ENCODE data around the gene CIRBP. TPM values are rescaled to one million over a fixed set of nuclear protein-coding genes. Genes with fewer than 3 reads are reported as not detected.

The CIRBP gene
- total and polyA plus RNA-seq, 7 donors, result 129 to 1,004 (median 602) TPM

- intact Hi-C loops (cut with DNase I), result no loop called here
- Histone ChIP-seq H3K4me1 (peaks cover 0 to 14% (median 11%) of the 10 kb centered on the region in 4 donors), H3K4me3 (no peak overlapping the region), H3K36me3 (no peaks in the 10 kb centered on the region), H3K27ac (no peak overlapping the region), H3K9me3 (no peaks in the 10 kb centered on the region), H3K27me3 (peaks cover 0 to 28% (median 26%) of the 10 kb centered on the region in 3 donors)
- WGBS, 2 donors, result 88 to 90% methylated on average over 16 of the region's 16 CpGs
- DNase-seq, result no peak
- TF ChIP-seq POLR2A (IDR thresholded peaks at IDR 0.05) (no peak), CTCF (IDR thresholded peaks at IDR 0.05) (no peak), POLR2AphosphoS5 (IDR thresholded peaks at IDR 0.05) (no peak), EP300 (IDR thresholded peaks at IDR 0.05) (no peak)
Observed at GRCh38 chr19:1322198-1322981, 53.3 kb downstream of the CIRBP start.

GRCh38 chr19:1324249-1324805, 55.2 kb downstream of the CIRBP start:
- intact Hi-C loops (cut with DNase I), result no loop called here
- TF ChIP-seq POLR2AphosphoS5 (IDR thresholded peaks at IDR 0.05) (no peak), CTCF (IDR thresholded peaks at IDR 0.05) (no peak), EP300 (IDR thresholded peaks at IDR 0.05) (no peak), POLR2A (IDR thresholded peaks at IDR 0.05) (no peak)
- WGBS, 2 donors, result 65 to 81% methylated on average over 12 of the region's 12 CpGs
- peak overlapping the region; percentile 10 to 51 (median 36) for H3K4me3 ChIP-seq
- no peaks in the 10 kb centered on the region for H3K36me3 ChIP-seq
- DNase-seq, result no peak
- no peaks in the 10 kb centered on the region for H3K9me3 ChIP-seq
- H3K4me1 ChIP-seq, result peaks cover 0 to 14% (median 11%) of the 10 kb centered on the region in 4 donors
- peaks cover 0 to 23% (median 13%) of the 10 kb centered on the region in 3 donors for H3K27me3 ChIP-seq
- peak overlapping the region in 1 of 4 donors; percentile 51 for H3K27ac ChIP-seq

Other genes with a start within 250 kb of the CIRBP start
- 100 to 1,000 TPM in 2 of 4 donors, 10 to 100 TPM in 2; 85.6 to 174 (median 126) TPM for gene TMEM259, start 248.2 kb upstream of the CIRBP start, total RNA-seq
- 100 to 1,000 TPM in 1 of 3 donors, 10 to 100 TPM in 2; 19.2 to 232 (median 25.9) TPM for gene TMEM259, start 248.2 kb upstream of the CIRBP start, polyA plus RNA-seq
- not detected for gene RNU6-2, start 247.8 kb upstream of the CIRBP start, total RNA-seq
- not detected for gene RNU6-2, start 247.8 kb upstream of the CIRBP start, polyA plus RNA-seq
- gene CNN2, start 242.7 kb upstream of the CIRBP start, total RNA-seq, result 10 to 100 TPM; 25.5 to 59.0 (median 36.3) TPM
- 100 to 1,000 TPM in 1 of 3 donors, 10 to 100 TPM in 2; 48.0 to 115 (median 53.9) TPM for gene CNN2, start 242.7 kb upstream of the CIRBP start, polyA plus RNA-seq
- gene ABCA7, start 229.2 kb upstream of the CIRBP start, total RNA-seq, result 10 to 100 TPM in 2 of 4 donors, 1 to 10 TPM in 2; 3.8 to 20.5 (median 10.9) TPM
- 10 to 100 TPM in 1 of 3 donors, 1 to 10 TPM in 2; 1.8 to 25.1 (median 9.9) TPM for gene ABCA7, start 229.2 kb upstream of the CIRBP start, polyA plus RNA-seq
- gene ARHGAP45, start 202.2 kb upstream of the CIRBP start, total RNA-seq, result 10 to 100 TPM; 12.8 to 21.6 (median 18.2) TPM
- gene ARHGAP45, start 202.2 kb upstream of the CIRBP start, polyA plus RNA-seq, result 100 to 1,000 TPM in 1 of 3 donors, 10 to 100 TPM in 2; 38.6 to 103 (median 39.0) TPM
- 100 to 1,000 TPM in 2 of 4 donors, 10 to 100 TPM in 2; 82.0 to 203 (median 104) TPM for gene POLR2E, start 174.0 kb upstream of the CIRBP start, total RNA-seq
- gene POLR2E, start 174.0 kb upstream of the CIRBP start, polyA plus RNA-seq, result 100 to 1,000 TPM; 124 to 175 (median 133) TPM
- 100 to 1,000 TPM; 269 to 433 (median 371) TPM for gene GPX4, start 165.3 kb upstream of the CIRBP start, total RNA-seq
- 100 to 1,000 TPM; 311 to 662 (median 643) TPM for gene GPX4, start 165.3 kb upstream of the CIRBP start, polyA plus RNA-seq
- 10 to 100 TPM in 3 of 4 donors, 1 to 10 TPM in 1; 6.8 to 91.9 (median 14.7) TPM for gene SBNO2, start 95.1 kb upstream of the CIRBP start, total RNA-seq
- 10 to 100 TPM; 11.4 to 75.0 (median 14.8) TPM for gene SBNO2, start 95.1 kb upstream of the CIRBP start, polyA plus RNA-seq
- gene STK11, start 63.6 kb upstream of the CIRBP start, total RNA-seq, result 10 to 100 TPM; 36.4 to 51.0 (median 42.7) TPM
- gene STK11, start 63.6 kb upstream of the CIRBP start, polyA plus RNA-seq, result 10 to 100 TPM; 31.2 to 86.5 (median 41.8) TPM
- gene CBARP, start 31.3 kb upstream of the CIRBP start, total RNA-seq, result under 1 TPM in 3 of 4 donors, not detected in 1; 0.36 to 0.82 (median 0.81) TPM
- gene CBARP, start 31.3 kb upstream of the CIRBP start, polyA plus RNA-seq, result under 1 TPM in 1 of 3 donors, not detected in 2; 0.36 TPM
- 100 to 1,000 TPM in 3 of 4 donors, 10 to 100 TPM in 1; 74.7 to 112 (median 104) TPM for gene ATP5F1D, start 27.6 kb upstream of the CIRBP start, total RNA-seq
- 100 to 1,000 TPM; 294 to 390 (median 352) TPM for gene ATP5F1D, start 27.6 kb upstream of the CIRBP start, polyA plus RNA-seq
- 10 to 100 TPM; 14.6 to 70.3 (median 15.4) TPM for gene MIDN, start 20.7 kb upstream of the CIRBP start, total RNA-seq
- gene MIDN, start 20.7 kb upstream of the CIRBP start, polyA plus RNA-seq, result 10 to 100 TPM; 42.1 to 87.0 (median 57.7) TPM
- 10 to 100 TPM; 24.7 to 49.3 (median 29.8) TPM for gene FAM174C, start 6.2 kb downstream of the CIRBP start, total RNA-seq
- gene FAM174C, start 6.2 kb downstream of the CIRBP start, polyA plus RNA-seq, result 10 to 100 TPM; 37.0 to 87.8 (median 60.1) TPM
- gene EFNA2, start 16.5 kb downstream of the CIRBP start, total RNA-seq, result not detected
- 10 to 100 TPM; 23.4 to 40.6 (median 25.2) TPM for gene EFNA2, start 16.5 kb downstream of the CIRBP start, polyA plus RNA-seq
- 100 to 1,000 TPM in 3 of 4 donors, 10 to 100 TPM in 1; 99.4 to 156 (median 128) TPM for gene NDUFS7, start 114.6 kb downstream of the CIRBP start, total RNA-seq
- gene NDUFS7, start 114.6 kb downstream of the CIRBP start, polyA plus RNA-seq, result 100 to 1,000 TPM; 182 to 262 (median 192) TPM
- gene GAMT, start 132.2 kb downstream of the CIRBP start, total RNA-seq, result 10 to 100 TPM in 3 of 4 donors, 1 to 10 TPM in 1; 7.8 to 16.6 (median 11.5) TPM
- 1 to 10 TPM; 1.8 to 6.0 (median 5.7) TPM for gene GAMT, start 132.2 kb downstream of the CIRBP start, polyA plus RNA-seq
- gene DAZAP1, start 138.3 kb downstream of the CIRBP start, total RNA-seq, result 10 to 100 TPM; 28.2 to 54.4 (median 42.2) TPM
- 100 to 1,000 TPM in 1 of 3 donors, 10 to 100 TPM in 2; 51.1 to 132 (median 51.6) TPM for gene DAZAP1, start 138.3 kb downstream of the CIRBP start, polyA plus RNA-seq
- gene RPS15, start 169.1 kb downstream of the CIRBP start, total RNA-seq, result 1,000 to 10,000 TPM; 3,601 to 5,641 (median 3,840) TPM
- gene RPS15, start 169.1 kb downstream of the CIRBP start, polyA plus RNA-seq, result 1,000 to 10,000 TPM; 2,516 to 4,453 (median 3,359) TPM
- gene APC2, start 180.8 kb downstream of the CIRBP start, total RNA-seq, result 1 to 10 TPM in 2 of 4 donors, under 1 TPM in 2; under 0.01 to 2.0 (median 0.91) TPM
- 1 to 10 TPM in 1 of 3 donors, not detected in 2; 1.2 TPM for gene APC2, start 180.8 kb downstream of the CIRBP start, polyA plus RNA-seq
- gene C19orf25, start 209.9 kb downstream of the CIRBP start, total RNA-seq, result 10 to 100 TPM; 19.6 to 26.0 (median 22.2) TPM
- 10 to 100 TPM; 38.4 to 51.5 (median 48.3) TPM for gene C19orf25, start 209.9 kb downstream of the CIRBP start, polyA plus RNA-seq
- 1 to 10 TPM in 3 of 4 donors, under 1 TPM in 1; 0.99 to 5.0 (median 3.1) TPM for gene PCSK4, start 221.0 kb downstream of the CIRBP start, total RNA-seq
- 1 to 10 TPM in 2 of 3 donors, not detected in 1; 1.2 to 4.1 TPM for gene PCSK4, start 221.0 kb downstream of the CIRBP start, polyA plus RNA-seq
- gene REEP6, start 221.8 kb downstream of the CIRBP start, total RNA-seq, result 1 to 10 TPM in 2 of 4 donors, under 1 TPM in 1, not detected in 1; 0.33 to 2.9 (median 1.6) TPM
- gene REEP6, start 221.8 kb downstream of the CIRBP start, polyA plus RNA-seq, result 1 to 10 TPM in 2 of 3 donors, under 1 TPM in 1; 0.92 to 5.6 (median 2.4) TPM
- gene ADAMTSL5, start 243.7 kb downstream of the CIRBP start, total RNA-seq, result 1 to 10 TPM in 2 of 4 donors, under 1 TPM in 2; 0.71 to 5.8 (median 1.8) TPM
- 1 to 10 TPM in 2 of 3 donors, not detected in 1; 1.6 to 1.8 TPM for gene ADAMTSL5, start 243.7 kb downstream of the CIRBP start, polyA plus RNA-seq